ENCODE results near the gene CACNA2D3.

The CACNA2D3 gene

DNA sequence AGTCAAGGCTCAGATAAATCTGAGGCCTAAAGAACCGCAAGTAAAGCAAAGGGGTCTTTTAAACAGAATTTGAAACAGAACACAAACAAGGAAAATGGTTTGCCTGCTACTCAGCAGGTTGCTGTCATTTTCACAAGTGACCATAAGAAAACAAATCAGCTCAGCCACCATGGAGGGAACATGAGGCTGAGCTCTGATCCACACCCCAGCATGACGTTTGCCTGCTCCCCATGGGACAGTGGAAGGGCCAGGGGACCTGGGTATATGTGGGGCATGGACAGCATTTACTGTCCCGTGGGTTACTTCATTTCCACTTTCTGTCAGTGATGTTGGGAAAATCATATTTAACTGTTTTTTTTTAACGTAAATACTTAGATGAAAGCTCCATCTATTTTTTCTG lies 434.3 kb downstream of the CACNA2D3 start:
- TF ChIP-seq, protein P1, sequence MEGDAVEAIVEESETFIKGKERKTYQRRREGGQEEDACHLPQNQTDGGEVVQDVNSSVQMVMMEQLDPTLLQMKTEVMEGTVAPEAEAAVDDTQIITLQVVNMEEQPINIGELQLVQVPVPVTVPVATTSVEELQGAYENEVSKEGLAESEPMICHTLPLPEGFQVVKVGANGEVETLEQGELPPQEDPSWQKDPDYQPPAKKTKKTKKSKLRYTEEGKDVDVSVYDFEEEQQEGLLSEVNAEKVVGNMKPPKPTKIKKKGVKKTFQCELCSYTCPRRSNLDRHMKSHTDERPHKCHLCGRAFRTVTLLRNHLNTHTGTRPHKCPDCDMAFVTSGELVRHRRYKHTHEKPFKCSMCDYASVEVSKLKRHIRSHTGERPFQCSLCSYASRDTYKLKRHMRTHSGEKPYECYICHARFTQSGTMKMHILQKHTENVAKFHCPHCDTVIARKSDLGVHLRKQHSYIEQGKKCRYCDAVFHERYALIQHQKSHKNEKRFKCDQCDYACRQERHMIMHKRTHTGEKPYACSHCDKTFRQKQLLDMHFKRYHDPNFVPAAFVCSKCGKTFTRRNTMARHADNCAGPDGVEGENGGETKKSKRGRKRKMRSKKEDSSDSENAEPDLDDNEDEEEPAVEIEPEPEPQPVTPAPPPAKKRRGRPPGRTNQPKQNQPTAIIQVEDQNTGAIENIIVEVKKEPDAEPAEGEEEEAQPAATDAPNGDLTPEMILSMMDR (IDR thresholded peaks at IDR 0.05) = no peak

DNA sequence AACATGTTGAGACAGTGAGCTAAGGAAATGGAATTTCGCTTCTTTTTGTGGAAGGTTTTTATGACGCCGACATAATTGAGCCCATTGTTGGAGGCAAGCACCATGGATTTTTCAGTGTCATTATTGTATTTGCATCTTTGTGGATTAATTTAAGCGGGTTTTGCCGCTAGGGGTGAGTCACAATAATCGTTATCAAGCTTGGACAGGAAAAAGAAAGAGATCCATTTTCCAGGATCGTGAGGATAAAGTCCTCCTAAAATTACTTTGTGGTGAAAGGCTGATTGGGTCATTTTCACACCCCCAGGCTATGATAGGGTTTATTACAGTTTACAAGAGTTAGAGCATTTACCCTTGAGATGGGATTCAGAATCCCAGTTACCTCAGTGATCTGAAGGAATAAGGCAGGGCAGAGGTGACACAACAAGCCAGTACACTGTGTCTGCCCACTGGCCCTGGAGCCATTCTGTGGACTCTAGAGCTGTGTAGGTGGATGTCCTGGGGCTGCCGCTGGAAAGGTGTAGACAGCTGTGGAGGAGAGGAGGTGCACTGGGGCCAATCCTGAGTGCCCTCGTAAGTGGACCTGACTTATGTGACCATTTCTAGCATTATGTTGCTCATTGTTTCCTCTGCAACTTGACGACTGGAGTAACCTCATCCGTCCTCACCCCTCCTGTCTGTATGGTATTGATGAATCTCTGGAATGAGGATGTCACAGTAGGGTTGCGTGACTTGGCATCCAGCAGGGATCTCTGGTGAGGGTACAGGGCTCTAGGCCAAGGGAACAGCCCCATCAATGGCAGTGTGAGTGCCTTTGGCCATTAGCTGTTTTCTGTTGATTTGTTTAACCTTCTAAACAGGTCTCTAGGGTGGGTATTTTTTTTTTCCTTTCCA lies 435.4 kb downstream of the CACNA2D3 start:
- TF ChIP-seq, protein P1 (IDR thresholded peaks at IDR 0.05) = no peak

DNA sequence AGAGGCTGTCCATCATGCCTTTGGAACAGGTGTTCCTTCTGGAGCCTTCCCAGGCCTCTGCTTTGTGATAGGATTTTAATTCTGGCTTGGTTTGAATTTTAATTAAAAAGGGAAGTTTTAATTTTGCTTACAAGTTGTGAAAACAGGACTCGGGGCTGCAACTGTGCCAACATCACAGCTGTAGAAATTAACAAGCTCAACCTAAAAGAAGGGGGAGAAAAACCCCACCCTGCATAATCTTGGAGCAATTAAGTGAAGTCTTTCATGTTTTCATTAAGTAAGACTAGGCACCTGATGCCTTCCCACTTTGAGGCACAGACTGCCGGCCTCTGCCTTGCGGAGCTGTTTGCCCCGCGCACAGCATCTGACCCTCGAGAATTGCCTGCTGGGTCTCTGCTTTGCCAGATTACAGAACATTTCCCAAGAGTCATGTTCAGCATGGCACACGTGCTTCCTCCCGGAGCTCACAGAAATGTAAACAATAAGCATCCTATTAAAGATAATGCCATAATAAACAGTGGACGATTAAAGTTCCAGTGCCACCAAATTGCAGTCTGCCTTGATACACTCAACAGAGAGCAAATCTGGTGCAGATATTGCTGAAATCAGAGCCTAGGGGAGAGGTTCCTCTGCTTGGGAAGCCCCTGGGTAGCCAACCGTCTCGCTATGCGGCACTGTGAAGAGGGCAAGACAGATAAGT lies 441.3 kb downstream of the CACNA2D3 start:
- TF ChIP-seq, protein P1 (IDR thresholded peaks at IDR 0.05) = no peak

DNA sequence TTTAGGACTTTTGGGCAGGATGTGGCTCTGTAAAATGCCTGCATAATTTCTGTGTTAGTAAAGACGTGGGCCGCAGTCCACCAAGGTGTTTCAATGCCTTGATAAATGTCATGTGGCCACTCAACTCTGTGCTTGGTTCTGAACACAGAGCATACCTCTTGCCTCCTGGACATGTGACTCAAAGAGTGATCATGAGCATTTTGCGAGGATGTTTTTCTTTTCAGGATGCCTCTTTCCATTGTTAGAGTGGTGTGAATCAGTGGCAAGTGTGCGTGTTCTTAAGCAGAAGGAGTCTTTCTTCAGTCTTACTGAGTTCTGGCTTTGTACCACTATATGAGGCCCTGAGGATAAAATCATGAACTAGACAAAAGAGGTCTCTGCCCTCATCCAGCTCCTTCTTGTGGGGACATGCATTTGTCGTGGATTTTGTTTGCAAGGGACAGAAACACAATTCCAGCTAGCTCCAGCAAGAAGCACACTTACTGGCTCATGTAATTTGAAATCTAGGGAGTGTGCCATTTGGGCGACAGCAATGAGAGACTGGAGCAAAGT lies 442.1 kb downstream of the CACNA2D3 start:
- TF ChIP-seq, protein P1 (IDR thresholded peaks at IDR 0.05) = no peak

DNA sequence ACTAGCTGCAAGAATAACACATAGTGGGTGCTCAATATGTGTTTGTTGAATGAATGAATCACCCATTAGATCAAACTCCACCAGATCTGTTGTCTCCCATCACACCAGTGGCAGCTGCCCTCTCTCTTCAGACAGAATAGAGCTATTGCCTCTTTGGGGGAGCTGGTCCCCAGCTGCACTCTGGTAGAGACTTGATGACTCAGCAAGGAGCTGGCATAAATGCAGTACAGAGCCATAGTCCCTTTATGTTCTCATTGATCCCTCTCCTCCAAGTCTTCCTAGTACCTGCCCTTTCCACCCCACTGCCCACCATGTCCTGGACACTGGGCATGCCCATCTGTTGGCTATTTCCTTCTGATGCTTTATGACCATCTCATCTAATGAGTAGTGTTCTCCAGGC lies 443.6 kb downstream of the CACNA2D3 start:
- TF ChIP-seq, protein P1 (IDR thresholded peaks at IDR 0.05) = no peak

DNA sequence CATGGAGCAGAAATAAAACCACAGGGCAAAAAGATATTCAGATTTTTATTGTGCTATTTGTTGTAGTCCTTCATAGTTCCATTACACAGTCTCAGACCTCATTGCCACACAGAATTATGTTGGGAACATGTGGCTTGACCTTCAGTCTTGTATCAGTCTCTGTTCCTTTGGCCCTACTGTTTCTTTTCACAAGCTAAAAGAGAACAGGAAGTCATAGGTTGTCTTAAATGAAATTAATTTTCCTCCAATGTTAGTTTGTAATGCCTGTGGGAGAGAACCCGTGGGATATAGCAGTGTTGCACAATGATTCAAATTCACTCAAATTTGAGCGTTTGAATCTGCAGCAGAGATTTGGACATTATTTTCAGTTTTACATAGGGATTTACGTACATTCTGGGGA lies 445.6 kb downstream of the CACNA2D3 start:
- TF ChIP-seq, protein P1 (IDR thresholded peaks at IDR 0.05) = no peak

DNA sequence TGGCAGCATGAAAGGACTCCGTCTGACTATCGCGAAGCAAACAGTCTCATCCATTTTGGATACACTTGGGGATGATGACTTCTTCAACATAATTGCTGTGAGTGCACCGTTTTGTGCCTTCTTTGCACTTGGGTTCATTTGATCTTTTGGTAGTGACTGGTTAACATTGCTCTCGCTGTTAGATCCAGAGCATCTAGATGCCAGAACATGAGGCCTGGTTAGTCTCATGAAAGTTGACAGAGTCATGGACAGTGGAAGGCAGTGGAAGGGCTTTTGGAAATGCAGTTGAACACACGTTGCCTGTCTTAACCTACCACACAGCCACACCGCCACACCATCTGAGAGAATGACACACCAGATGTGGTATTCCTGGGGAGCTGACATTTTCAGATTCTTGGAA lies 447.7 kb downstream of the CACNA2D3 start:
- TF ChIP-seq, protein P1 (IDR thresholded peaks at IDR 0.05) = no peak

Data from LNCAP (cell line).